ENCODE measurements around the gene ACTN2. TPM values are rescaled to one million over a fixed set of nuclear protein-coding genes. Genes with fewer than 3 reads are reported as not detected.

ACTN2 gene
- total RNA-seq, 1 experiment from 2014 or later: not detected

GRCh38 chr1:236799001-236799400, 112.7 kb downstream of the ACTN2 start:
- Histone ChIP-seq H3K9me3 (ENCODE audit: low read length) (no peaks in the 10 kb centered on the region), H3K9me2 (replicated peaks; ENCODE audit: insufficient read depth, low read length) (no peaks in the 10 kb centered on the region; the same call in 1 of the 2 replicates), H2AFZ (ENCODE audit: low read length) (no peak overlapping the region), H3K79me2 (ENCODE audit: low read length) (peaks cover 87% of the 10 kb centered on the region), H3K27me3 (ENCODE audit: low read length) (no peaks in the 10 kb centered on the region), H3K4me3 (ENCODE audit: low read length) (no peak overlapping the region), H3K9ac (ENCODE audit: low read length) (no peak overlapping the region), H3K36me3 (ENCODE audit: insufficient read depth, low read length) (peaks cover 16% of the 10 kb centered on the region; the same call in 1 of the 2 replicates), H3K4me2 (ENCODE audit: low read depth, low read length, poor library complexity, severe bottlenecking) (no peak overlapping the region), H3K4me1 (ENCODE audit: low read length) (peaks cover 48% of the 10 kb centered on the region), H4K20me1 (ENCODE audit: insufficient read depth, low read depth, low read length) (no peaks in the 10 kb centered on the region), H3K27ac (ENCODE audit: low read length) (no peak overlapping the region)
- no peak for DNase-seq

DNA sequence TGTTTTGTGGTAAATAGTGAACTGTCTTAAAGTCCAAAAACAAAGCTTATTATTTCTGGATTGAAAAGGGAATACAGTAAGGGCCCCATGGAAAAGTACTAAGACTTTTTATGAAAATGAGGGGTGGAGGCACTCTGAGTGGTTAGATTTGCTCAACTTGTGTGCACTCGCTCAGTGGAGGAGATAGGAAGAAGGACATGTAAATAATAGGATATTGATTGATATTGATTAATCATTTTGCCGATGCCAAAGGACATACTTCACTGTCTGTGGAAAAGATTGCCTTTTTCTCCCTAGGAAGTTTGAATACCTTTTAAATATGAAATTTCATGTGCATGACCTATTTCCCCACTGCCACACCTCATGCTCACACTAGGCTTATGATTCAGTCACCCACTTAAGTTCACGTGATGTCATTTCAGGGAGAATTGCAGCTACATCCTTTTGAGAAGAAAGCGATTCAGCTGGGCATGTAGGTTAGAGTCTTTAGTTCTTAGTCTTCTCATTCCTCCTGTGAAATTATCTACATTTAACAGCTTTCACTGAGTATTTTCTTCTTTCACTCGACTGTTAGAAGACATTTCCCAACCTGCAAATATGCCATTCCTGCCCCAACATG, 113.8 kb downstream of the ACTN2 start:
- H2AFZ ChIP-seq (ENCODE audit: low read length): no peak overlapping the region
- peaks cover 42% of the 10 kb centered on the region for H3K4me1 ChIP-seq (ENCODE audit: low read length)
- peaks cover 98% of the 10 kb centered on the region for H3K79me2 ChIP-seq (ENCODE audit: low read length)
- no peak overlapping the region for H3K27ac ChIP-seq (ENCODE audit: low read length)
- no peak for DNase-seq
- no peaks in the 10 kb centered on the region for H3K9me2 ChIP-seq (replicated peaks; ENCODE audit: insufficient read depth, low read length)
- no peak overlapping the region for H3K4me2 ChIP-seq (ENCODE audit: low read depth, low read length, poor library complexity, severe bottlenecking)
- H3K4me3 ChIP-seq (ENCODE audit: low read length): no peak overlapping the region
- H3K27me3 ChIP-seq (ENCODE audit: low read length): no peaks in the 10 kb centered on the region
- H4K20me1 ChIP-seq (ENCODE audit: insufficient read depth, low read depth, low read length): no peaks in the 10 kb centered on the region
- no peaks in the 10 kb centered on the region for H3K9me3 ChIP-seq (ENCODE audit: low read length)
- no peak overlapping the region for H3K9ac ChIP-seq (ENCODE audit: low read length)
- H3K36me3 ChIP-seq (ENCODE audit: insufficient read depth, low read length): peaks cover 23% of the 10 kb centered on the region; the same call in 1 of the 2 replicates

- Histone ChIP-seq H3K4me1 (ENCODE audit: low read length) (peaks cover 42% of the 10 kb centered on the region), H3K79me2 (ENCODE audit: low read length) (peaks cover 98% of the 10 kb centered on the region), H2AFZ (ENCODE audit: low read length) (no peak overlapping the region), H3K27me3 (ENCODE audit: low read length) (no peaks in the 10 kb centered on the region), H3K27ac (ENCODE audit: low read length) (no peak overlapping the region), H3K4me3 (ENCODE audit: low read length) (no peak overlapping the region), H3K9ac (ENCODE audit: low read length) (no peak overlapping the region), H3K4me2 (ENCODE audit: low read depth, low read length, poor library complexity, severe bottlenecking) (no peak overlapping the region), H4K20me1 (ENCODE audit: insufficient read depth, low read depth, low read length) (no peaks in the 10 kb centered on the region), H3K9me3 (ENCODE audit: low read length) (no peaks in the 10 kb centered on the region), H3K36me3 (ENCODE audit: insufficient read depth, low read length) (peaks cover 28% of the 10 kb centered on the region; the same call in 1 of the 2 replicates), H3K9me2 (replicated peaks; ENCODE audit: insufficient read depth, low read length) (no peaks in the 10 kb centered on the region)
- DNase-seq: no peak
These were observed 114.3 kb downstream of the ACTN2 start for GRCh38 chr1:236800623-236801022.

DNA sequence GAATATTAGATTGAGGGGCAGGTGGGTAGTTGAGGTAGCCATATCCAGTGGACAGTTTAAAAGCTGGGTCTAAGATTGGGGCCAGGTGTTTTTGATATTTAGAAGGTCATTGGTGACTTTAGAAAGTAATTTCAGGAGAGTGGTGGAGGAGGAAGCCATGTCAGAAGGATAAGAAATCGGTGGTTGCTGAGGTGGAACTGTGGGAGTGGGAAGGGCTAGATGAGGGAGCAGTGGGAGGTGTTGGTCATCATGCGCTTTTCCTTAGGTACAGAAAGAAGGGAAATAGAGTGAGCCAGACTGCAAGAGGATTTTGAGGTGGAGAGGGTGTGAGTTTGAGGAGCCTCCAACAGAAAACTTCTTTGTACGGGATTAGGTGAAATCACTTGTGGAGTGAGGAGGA, 116.0 kb downstream of the ACTN2 start:
- no peak overlapping the region for H3K9ac ChIP-seq (ENCODE audit: low read length)
- peaks cover 36% of the 10 kb centered on the region for H3K4me1 ChIP-seq (ENCODE audit: low read length)
- DNase-seq: peak; percentile 31
- H3K4me3 ChIP-seq (ENCODE audit: low read length): no peak overlapping the region
- H3K9me2 ChIP-seq (replicated peaks; ENCODE audit: insufficient read depth, low read length): no peaks in the 10 kb centered on the region
- no peaks in the 10 kb centered on the region for H4K20me1 ChIP-seq (ENCODE audit: insufficient read depth, low read depth, low read length)
- no peak overlapping the region for H3K27ac ChIP-seq (ENCODE audit: low read length)
- H3K4me2 ChIP-seq (ENCODE audit: low read depth, low read length, poor library complexity, severe bottlenecking): no peak overlapping the region
- H3K36me3 ChIP-seq (ENCODE audit: insufficient read depth, low read length): peaks cover 39% of the 10 kb centered on the region; the same call in 1 of the 2 replicates
- no peaks in the 10 kb centered on the region for H3K27me3 ChIP-seq (ENCODE audit: low read length)
- H2AFZ ChIP-seq (ENCODE audit: low read length): no peak overlapping the region
- no peaks in the 10 kb centered on the region for H3K9me3 ChIP-seq (ENCODE audit: low read length)
- peaks cover 99% of the 10 kb centered on the region for H3K79me2 ChIP-seq (ENCODE audit: low read length)

DNA sequence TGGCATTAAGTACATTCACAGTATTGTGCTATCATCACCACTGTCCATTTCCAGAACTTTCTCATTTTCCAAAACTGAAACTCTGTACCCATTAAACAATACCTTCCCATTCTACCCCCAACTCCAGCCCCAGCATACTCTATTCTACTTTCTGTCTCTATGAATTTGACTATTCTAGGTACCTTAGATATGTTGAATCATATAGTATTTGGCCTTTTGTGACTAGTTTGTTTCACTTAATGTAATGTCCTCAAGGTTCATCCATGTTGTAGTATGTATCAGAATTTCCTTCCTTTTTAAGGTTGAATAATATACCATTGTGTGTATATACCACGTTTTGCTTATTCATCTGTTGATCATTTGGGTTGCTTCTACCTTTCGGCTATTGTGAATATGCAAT, 120.3 kb downstream of the ACTN2 start:
- no peaks in the 10 kb centered on the region for H4K20me1 ChIP-seq (ENCODE audit: insufficient read depth, low read depth, low read length)
- H3K27me3 ChIP-seq (ENCODE audit: low read length): no peaks in the 10 kb centered on the region
- no peak overlapping the region for H2AFZ ChIP-seq (ENCODE audit: low read length)
- H3K9me2 ChIP-seq (replicated peaks; ENCODE audit: insufficient read depth, low read length): no peaks in the 10 kb centered on the region
- DNase-seq: no peak
- H3K27ac ChIP-seq (ENCODE audit: low read length): no peak overlapping the region
- peaks cover 76% of the 10 kb centered on the region for H3K36me3 ChIP-seq (ENCODE audit: insufficient read depth, low read length)
- peaks cover 4% of the 10 kb centered on the region for H3K4me1 ChIP-seq (ENCODE audit: low read length)
- no peak overlapping the region for H3K4me3 ChIP-seq (ENCODE audit: low read length)
- H3K9ac ChIP-seq (ENCODE audit: low read length): no peak overlapping the region
- H3K9me3 ChIP-seq (ENCODE audit: low read length): no peaks in the 10 kb centered on the region
- no peak overlapping the region for H3K4me2 ChIP-seq (ENCODE audit: low read depth, low read length, poor library complexity, severe bottlenecking)
- H3K79me2 ChIP-seq (ENCODE audit: low read length): peaks cover 87% of the 10 kb centered on the region

DNA sequence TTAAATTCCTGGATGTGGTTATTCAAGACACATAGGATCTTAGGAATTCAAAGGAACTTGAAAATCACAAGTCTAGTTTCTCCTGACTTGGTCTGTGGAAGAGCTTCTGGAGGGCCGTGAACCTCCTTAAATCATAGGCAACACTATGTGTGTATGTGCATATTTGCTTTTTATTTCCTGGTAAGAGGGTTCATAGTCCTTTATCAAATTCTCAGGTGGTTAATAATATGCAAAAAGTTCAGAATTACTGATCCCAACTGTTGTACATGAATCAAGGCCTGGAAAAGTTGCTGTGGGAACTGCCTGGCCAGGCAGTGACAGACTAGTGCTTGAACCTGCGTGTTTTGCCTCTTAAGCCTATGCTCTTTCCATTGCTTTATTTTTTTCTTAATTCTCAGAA, 121.7 kb downstream of the ACTN2 start:
- no peaks in the 10 kb centered on the region for H3K9me3 ChIP-seq (ENCODE audit: low read length)
- H3K79me2 ChIP-seq (ENCODE audit: low read length): peaks cover 76% of the 10 kb centered on the region
- no peaks in the 10 kb centered on the region for H3K9me2 ChIP-seq (replicated peaks; ENCODE audit: insufficient read depth, low read length)
- H2AFZ ChIP-seq (ENCODE audit: low read length): no peak overlapping the region
- no peaks in the 10 kb centered on the region for H3K4me1 ChIP-seq (ENCODE audit: low read length)
- H3K27me3 ChIP-seq (ENCODE audit: low read length): no peaks in the 10 kb centered on the region
- H4K20me1 ChIP-seq (ENCODE audit: insufficient read depth, low read depth, low read length): no peaks in the 10 kb centered on the region
- peaks cover 82% of the 10 kb centered on the region for H3K36me3 ChIP-seq (ENCODE audit: insufficient read depth, low read length)
- H3K4me3 ChIP-seq (ENCODE audit: low read length): no peak overlapping the region
- no peak overlapping the region for H3K9ac ChIP-seq (ENCODE audit: low read length)
- DNase-seq: no peak
- no peak overlapping the region for H3K4me2 ChIP-seq (ENCODE audit: low read depth, low read length, poor library complexity, severe bottlenecking)
- H3K27ac ChIP-seq (ENCODE audit: low read length): no peak overlapping the region

DNA sequence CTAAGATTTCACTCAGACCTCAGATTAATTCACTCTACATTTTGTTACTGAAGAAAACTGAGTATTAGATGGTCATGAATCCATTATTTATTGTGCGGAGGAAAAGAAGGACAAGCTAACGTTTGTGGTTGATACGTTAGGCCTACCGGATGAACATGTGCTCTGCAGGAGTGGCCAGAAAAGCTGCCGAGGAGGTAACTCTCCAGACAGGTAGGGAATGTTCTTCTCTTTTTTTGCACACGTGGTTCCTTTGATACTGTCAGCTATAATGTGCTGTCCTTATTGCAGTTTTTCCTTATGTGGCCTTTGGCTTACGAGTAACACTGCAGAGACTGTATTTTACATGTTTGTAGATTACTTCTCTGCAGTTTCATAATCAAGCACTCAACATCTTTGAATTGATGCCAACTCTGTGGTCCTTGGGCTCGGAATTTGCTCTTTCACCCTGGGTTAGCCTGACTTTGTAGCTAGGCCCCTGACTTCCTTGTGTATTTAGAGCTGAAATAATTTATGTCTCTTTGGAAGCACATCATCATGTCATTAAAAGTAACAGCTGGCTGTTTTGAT, 122.3 kb downstream of the ACTN2 start:
- Histone ChIP-seq H3K9ac (ENCODE audit: low read length) (no peak overlapping the region), H3K4me3 (ENCODE audit: low read length) (no peak overlapping the region), H3K4me1 (ENCODE audit: low read length) (no peaks in the 10 kb centered on the region), H3K9me3 (ENCODE audit: low read length) (no peaks in the 10 kb centered on the region), H2AFZ (ENCODE audit: low read length) (no peak overlapping the region), H3K4me2 (ENCODE audit: low read depth, low read length, poor library complexity, severe bottlenecking) (no peak overlapping the region), H3K27ac (ENCODE audit: low read length) (no peak overlapping the region), H3K27me3 (ENCODE audit: low read length) (no peaks in the 10 kb centered on the region), H3K9me2 (replicated peaks; ENCODE audit: insufficient read depth, low read length) (no peaks in the 10 kb centered on the region), H3K36me3 (ENCODE audit: insufficient read depth, low read length) (peaks cover 82% of the 10 kb centered on the region), H4K20me1 (ENCODE audit: insufficient read depth, low read depth, low read length) (no peaks in the 10 kb centered on the region), H3K79me2 (ENCODE audit: low read length) (peaks cover 71% of the 10 kb centered on the region)
- no peak for DNase-seq

GRCh38 chr1:236809148-236809547, 122.8 kb downstream of the ACTN2 start:
- no peaks in the 10 kb centered on the region for H3K4me1 ChIP-seq (ENCODE audit: low read length)
- peaks cover 71% of the 10 kb centered on the region for H3K79me2 ChIP-seq (ENCODE audit: low read length)
- no peaks in the 10 kb centered on the region for H3K9me2 ChIP-seq (replicated peaks; ENCODE audit: insufficient read depth, low read length)
- H3K9me3 ChIP-seq (ENCODE audit: low read length): no peaks in the 10 kb centered on the region
- no peaks in the 10 kb centered on the region for H4K20me1 ChIP-seq (ENCODE audit: insufficient read depth, low read depth, low read length)
- H3K9ac ChIP-seq (ENCODE audit: low read length): no peak overlapping the region
- H3K4me3 ChIP-seq (ENCODE audit: low read length): no peak overlapping the region
- H2AFZ ChIP-seq (ENCODE audit: low read length): no peak overlapping the region
- peaks cover 82% of the 10 kb centered on the region for H3K36me3 ChIP-seq (ENCODE audit: insufficient read depth, low read length)
- no peak overlapping the region for H3K4me2 ChIP-seq (ENCODE audit: low read depth, low read length, poor library complexity, severe bottlenecking)
- no peak for DNase-seq
- no peak overlapping the region for H3K27ac ChIP-seq (ENCODE audit: low read length)
- no peaks in the 10 kb centered on the region for H3K27me3 ChIP-seq (ENCODE audit: low read length)

Data from Karpas-422 (cell line).